GM18519 (cell line): ENCODE measurements around the gene HLA-DPB1.

Source experiments
- ATAC-seq: cut with Tn5 transposase; IDR thresholded peaks from one replicate; pipeline ENCODE4 v1.9.1; 2021; ENCODE audit warnings: mild to moderate bottlenecking, moderate library complexity; ENCODE audit not compliant: unreplicated experiment, low FRiP score

Gene HLA-DPB1

DNA sequence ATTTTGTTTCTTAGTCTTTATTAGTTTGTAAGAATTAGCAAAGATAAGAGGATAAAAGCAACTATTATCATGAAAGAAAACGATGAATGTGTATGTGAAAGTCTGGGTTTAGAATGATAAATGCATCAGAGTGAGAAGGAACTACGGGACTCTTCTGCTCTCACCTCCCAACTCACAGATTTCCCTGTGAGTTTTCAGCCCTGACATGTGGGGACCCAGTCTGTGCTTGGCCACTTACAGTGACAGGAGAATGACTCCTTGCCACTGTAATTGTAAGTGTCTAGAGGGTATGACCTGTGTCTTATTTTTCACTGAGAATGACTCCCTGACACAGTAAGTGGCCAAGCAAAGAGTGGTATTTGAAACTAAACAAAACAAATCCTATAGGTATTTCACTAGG, 4.9 kb upstream of the HLA-DPB1 start:
- ATAC-seq = no peak

DNA sequence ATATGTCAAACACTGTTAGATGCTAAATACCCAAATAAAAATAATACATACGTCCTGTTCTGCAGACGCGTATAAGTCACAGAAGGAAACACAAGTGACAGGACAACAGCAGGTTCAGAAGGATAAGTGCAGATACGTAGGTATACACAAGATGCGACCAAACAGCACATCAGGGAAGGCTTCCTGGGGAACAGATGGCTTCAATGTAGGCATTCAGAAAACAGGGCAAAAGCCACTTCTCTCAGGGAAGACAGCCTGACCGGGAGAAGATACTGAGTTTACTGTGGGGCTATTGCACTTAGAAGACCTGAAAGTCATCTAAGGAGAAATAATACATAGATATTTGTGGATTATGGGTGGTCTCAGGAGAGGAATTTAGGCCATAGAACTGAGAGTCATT, 4.2 kb upstream of the HLA-DPB1 start:
- ATAC-seq = no peak

DNA sequence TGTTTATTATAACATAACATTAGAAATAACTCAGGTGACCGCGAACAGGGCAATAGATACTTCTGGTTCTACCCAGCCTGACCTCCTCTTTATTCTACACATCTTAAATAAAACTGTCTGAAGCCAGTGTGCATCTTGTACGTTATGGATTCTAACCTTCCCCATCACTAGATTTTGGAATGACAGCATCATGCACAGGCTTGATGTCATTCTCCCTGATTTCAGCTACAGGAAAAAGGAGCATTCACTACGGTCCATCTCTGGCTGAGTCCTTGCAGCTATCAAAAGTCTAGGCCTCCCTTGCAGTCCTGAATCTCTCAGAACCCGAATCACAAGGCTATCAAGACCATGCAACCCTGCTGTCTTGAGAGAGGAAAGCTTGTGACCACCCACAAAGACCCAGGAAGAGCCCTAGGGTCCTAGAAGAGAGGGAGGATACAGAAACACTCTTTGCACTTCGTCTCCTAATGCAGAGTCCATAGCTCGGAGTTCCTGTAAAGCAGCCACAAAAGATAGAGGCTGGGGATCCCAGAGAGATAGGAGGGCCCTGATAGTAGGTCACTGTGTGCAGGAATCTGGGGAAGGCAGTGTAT, 3.2 kb upstream of the HLA-DPB1 start:
- no peak for ATAC-seq

DNA sequence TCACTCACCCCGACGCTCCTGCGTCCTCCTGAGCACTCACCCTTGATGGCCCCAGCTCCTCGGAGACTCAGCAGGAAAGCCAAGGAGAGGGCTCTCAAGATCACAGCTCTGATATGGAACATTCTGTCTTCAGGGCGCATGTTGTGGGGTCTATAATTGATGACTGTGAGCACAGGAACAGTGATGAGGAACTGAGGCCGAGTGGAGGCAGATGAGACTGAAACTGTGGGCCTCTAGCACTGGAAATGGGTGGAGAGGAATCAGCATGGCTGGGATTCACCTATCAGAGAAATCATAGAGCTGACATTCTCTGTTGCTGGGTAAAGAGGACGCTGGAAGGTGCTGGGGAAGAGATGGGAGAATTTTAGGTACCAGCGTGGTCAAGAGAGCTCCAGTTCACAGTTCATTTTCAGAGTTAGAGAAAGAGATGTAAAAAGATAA, 2.3 kb upstream of the HLA-DPB1 start, which contains the start of gene HLA-DPA1:
Gene HLA-DPA1, minus strand, starts transcription at position 219 of the 441 bp plus-strand sequence.
- ATAC-seq = peak; percentile 54

DNA sequence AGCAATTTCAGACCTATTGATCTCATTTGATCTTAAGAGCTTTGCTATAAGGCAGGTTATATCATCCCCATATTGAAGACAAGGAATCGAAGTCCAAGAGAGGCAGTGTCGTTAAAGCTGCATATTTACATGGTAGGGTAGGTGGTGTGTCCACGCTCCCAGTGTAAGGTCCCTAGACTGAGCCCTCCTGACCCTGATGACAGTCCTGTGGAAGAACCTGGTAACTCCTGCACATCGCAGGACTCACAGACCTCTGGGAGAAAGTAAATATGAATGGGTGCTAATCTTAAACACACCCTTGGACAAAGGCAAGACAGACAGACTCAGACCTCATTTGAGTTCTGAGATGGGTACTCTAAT, 602 bp upstream of the HLA-DPB1 start:
- peak; percentile 5 for ATAC-seq

DNA sequence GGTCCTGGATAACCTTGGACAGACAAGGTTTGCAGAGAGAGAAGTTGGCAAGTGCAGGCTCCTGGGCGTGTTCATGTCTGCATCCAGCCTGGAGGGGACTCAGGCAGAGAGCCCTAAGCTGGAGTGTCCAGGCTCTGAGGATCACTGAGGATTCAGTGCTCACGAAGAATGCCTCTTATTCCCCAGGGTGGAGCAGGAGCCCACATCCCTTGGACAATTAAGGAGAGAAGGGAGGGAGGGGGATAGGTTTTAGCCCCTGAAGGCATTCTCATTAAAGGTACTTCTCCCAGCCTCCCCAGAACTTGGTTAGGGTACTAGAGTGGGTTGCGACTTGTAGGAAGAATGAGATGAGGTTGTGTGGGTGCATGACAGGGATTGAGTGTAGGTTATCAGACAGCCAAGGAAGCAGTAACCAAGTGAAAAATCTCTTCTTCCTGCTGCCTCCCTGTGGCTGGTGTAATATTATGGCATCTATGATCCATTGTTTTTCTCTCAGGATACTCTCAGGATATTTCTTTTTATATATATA, 680 bp downstream of the HLA-DPB1 start:
- ATAC-seq = no peak

DNA sequence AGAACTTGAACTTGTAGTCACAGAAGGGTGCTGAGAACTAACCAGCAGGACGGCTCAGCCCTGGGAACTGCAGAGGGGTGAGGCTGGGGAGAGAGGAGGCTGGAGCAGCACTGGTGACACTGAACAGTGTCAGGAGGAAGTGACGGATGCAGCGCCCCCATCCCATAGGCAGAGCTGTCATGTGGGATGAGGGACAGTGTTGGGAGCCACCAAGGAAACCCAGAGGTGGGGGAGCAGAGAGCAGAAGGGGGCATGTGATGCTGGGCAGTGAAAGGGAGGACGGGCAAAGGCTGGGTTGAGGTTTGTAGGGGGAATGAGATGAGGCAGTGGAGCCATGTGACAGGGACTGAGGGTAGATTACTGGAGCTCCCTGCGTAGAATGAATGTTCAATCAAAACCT, 2.1 kb downstream of the HLA-DPB1 start:
- ATAC-seq = no peak

DNA sequence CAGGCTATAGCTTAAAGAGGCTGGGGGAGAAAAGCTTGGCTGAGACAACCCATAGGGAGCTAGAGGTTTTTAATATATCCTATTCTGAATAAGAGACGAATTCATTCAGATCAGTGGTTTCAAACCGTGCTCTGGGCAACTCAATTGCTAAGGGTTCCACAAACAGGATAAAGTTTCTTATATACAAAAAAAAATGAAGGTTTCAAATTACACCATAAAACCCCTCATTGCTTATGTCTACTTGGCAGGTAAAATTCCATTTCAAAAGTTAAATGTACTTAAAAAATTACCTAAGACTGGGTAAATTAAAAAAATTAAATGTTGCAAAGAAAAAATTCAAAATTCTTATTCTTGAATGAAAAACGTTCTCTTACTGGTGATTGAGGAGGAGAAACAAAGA, 2.7 kb downstream of the HLA-DPB1 start:
- ATAC-seq = no peak

DNA sequence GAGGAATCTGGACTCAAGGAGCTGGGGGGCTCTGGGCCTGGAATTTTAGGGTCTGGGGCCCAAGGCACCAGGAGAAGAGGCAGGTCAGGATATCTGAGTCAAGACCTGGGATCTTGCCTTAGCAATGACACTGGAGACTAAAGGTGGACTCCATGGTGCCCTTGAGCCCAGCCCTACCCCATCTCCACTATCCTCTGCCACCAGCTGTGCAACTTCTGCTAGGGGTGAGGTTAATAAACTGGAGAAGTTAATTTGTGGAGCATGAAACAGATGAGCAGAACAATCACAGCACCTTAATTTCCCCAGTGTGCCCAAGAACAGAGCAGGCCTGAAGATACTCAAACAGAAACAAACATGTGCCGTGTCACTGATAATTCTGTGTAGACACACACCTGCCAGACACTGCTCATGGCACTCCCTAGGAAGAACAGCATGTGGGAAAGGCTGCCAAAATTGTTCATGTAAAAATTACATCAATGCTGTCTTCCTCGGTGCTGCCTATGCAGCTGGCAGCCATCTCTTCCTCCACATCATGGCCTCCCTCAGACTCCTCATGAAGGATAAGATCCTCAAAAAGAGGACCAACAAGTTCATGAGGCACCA, 3.2 kb downstream of the HLA-DPB1 start:
- no peak for ATAC-seq

DNA sequence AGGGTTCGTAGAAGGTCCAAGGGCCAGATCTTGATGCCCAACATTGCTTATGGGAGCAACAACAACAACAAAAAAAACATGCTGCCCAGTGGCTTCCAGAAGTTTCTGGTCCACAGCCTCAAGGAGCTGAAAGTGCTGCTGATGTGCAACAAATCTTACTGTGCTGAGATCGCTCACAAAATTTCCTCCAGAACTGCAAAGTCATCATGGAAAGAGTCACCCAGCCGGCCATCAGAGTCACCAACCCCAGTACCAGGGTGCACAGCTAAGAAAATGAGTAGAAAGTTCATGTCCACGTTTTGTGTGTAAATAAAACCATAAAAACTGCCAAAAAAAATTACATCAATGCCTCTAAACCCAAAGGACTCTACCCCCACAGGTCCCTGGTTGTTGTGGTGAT, 3.8 kb downstream of the HLA-DPB1 start:
- ATAC-seq = no peak

DNA sequence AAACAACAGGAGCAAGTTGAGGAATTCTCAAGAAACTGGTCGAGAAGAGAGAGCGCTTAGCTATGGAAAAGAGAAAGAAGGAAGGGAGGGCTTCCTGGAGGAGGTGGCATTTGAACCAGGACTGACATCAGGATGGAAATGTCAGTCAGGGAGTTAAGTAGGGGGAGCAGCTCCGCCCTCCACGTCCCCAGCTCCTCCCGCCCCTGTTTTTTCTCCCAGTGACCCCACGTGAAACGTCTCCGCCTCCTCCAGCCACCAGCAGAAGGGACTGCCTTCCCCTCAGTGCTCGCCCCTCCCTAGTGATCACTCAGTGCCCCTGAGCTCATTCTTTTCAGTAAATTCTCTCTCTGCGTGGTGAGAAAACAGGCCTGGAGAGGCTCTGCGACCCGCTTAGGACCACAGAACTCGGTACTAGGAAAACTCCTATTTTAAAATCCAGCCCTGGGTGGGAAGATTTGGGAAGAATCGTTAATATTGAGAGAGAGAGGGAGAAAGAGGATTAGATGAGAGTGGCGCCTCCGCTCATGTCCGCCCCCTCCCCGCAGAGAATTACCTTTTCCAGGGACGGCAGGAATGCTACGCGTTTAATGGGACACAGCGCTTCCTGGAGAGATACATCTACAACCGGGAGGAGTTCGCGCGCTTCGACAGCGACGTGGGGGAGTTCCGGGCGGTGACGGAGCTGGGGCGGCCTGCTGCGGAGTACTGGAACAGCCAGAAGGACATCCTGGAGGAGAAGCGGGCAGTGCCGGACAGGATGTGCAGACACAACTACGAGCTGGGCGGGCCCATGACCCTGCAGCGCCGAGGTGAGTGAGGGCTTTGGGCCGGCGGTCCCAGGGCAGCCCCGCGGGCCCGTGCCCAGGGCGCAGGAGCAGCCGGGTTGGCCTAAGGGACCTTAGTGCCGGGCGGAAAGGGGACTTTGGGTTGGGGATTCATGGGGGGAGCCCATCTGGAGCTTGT, 4.6 kb downstream of the HLA-DPB1 start:
- ATAC-seq = no peak

DNA sequence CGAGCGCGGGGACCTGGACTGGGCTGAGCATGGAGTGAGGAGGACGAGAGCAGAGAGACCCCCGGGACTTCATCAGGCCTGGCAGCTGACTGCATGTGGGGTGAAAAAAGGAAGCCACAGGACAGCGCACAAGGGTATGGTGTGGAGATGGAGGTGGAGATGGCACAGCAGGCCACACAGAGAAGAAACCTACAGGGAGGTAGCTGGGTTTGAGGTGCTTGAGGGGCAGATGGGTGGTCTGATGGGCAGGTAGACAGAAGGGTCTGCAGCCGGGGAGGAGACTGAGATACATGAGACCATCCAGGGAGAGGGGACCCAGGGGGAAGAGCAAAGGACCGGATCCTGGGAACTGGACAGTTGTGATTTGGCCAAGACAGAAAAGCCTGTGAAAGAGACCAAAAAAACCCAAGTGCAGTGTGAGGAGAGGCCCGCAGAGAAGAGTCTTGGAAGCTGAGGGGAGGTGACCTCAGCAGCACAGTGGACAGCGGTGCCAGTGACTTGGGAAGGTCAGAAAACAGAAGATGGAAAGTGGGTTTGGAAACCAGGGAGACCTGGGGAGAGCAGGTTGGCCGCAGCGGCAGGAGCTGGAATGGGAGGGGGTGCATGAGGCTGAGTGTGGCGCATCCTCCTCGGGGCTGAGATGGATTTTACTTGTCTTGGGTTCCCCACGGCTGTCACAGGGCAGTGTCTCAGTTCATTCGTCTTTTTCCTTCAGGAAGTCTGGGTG, 5.5 kb downstream of the HLA-DPB1 start:
- ATAC-seq = no peak

DNA sequence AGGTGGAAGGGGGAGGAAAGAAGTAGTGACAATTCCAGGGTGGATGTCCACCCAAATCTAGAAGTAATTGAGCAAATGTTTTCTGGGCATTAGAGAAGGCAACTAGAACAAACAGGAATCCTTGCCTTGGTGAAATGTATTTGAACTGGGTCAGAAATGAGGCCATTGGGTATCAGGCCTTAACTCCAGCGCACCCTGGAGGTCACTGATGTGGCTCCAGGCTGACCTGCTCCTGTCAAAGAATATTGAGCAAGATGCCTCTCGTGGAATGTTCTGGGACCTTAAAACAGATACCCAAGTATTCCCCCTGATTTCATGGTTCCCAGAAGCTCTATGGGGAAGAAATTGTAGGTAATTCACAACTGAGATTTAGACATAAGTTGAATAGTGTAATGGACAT, 6.9 kb downstream of the HLA-DPB1 start:
- no peak for ATAC-seq

DNA sequence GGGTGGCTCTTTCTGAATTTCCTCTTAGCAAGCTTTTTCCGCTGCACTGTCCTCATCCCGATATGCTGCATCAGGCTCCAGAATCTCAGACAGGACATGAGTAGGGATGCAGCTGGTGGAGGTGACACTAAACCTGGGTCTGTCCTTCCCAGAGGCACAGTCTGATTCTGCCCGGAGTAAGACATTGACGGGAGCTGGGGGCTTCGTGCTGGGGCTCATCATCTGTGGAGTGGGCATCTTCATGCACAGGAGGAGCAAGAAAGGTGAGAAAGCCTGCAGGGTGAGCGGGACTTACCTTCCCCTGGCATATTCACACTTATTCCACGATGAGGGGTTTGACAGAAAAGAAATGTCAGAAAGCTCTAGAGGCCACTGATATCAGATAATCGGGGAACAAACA, 9.8 kb downstream of the HLA-DPB1 start:
- no peak for ATAC-seq

DNA sequence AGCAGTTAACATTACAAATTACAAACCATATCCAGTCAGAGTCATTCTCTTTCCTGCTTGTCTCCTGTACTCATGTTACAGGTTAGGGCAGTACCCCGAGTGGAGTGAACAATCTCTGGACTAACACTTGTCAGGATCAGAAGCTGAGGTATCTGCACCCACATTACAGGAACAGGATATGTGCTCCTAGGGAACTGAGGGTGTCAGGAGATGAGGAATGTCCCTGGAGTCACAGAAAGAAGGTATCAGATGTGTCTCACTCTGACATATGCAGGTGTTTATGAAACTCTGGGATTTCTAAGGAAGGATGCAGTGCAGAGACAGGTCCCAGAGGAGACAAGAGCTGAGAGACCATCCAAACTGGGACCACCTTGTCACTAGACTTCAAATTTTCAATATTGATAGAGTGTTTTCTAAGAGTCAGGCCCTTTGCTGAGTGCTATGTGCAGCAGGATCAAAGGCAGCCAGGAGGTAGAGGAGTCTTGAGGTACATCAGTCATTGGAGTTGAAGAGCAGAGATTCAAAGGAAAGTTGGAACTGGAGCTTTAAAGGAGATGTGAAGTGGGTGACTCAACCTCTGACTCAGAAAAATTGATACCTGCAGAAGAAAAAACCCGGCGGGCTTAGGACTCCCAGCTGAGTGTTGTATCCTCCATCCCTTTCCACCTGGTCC, 12.6 kb downstream of the HLA-DPB1 start:
- no peak for ATAC-seq

DNA sequence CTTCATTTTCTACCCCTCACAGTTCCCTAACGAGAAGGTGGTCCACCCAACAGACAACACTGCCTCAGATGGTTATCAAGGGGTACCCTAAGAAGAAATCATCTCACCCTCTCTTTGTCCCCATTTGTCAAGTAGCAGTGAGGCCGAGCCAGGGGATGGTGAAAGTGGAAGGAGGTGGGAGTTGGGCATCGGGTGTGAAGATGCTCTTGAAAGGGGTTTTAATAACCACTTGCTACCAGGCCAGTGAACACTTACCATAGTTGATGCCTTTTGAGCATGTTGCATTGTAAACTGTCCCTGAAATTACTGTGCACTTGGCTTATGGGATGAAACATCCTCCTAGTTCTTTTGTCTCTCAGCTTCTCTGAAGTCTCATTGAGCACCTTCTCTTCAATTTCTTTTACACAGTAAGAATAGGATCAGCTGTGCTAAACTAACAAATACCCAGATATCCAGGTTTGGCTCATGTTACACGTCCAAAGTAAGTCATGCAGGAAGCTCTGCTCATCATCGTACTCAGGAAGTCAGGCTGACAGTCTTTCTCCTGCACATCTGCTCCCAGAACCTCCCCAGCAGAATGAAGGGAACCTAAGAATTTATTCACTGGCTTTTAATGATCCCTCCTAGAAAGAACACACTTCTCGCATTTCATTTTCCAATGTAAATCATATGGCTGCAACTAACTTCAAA, 13.3 kb downstream of the HLA-DPB1 start:
- ATAC-seq = no peak

DNA sequence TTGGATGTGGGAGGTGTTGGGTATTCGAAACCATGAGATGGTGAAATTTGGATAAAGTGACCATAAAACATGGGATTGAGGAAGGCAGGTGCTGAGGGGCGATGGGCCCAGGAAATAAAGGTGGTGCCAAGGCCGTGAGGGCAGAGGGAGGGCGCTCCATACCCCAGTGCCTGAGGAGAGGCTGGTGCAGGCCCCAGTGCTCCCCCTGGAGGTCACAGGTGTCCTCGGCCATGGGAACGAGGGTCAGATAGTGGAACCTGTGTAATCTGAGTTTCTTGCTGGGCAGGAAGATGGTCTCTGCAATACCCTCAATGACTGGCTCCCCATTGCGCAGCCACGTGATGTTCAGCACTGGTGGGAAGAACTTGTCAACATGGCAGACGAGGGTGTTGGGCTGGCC, 16.2 kb downstream of the HLA-DPB1 start:
- no peak for ATAC-seq

DNA sequence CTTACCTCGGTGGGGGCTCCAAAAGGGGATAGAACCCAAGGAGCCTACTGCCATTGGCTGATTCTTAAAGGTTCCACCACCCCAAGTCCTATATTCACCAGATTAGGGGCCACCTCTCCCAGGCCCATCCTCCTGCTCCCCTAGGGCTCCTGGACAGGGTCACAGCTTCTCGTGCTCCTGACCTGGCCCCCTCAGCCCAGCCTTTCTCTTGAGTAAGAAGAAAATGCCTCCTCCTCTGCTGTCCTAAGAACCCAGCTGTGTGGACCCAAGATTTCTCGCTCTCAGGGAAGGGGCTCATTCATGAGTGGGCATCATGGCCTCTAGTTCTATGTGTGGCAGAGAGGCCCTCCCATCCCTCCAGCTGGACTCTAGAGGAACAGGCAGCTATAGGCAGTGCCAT, 16.6 kb downstream of the HLA-DPB1 start:
- ATAC-seq = no peak

DNA sequence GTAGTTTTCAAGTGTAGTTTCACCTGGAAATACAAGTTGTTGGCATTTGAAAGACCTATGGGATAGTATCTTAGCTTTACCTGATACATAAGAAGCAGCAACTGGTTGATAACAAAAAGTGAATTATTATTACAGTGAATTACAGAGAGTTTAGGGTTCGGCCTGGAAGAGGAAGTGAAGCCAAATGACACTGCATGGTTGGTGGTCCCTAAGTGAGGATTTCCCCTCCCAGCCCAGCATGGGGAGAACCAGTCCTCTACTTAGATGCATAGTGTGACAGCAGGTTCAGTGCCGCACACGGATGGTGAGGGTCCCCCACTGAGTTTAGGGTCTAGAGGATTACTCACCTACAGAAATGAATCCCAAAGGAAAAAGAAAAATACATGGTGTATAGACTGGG, 18.1 kb downstream of the HLA-DPB1 start:
- ATAC-seq = no peak

DNA sequence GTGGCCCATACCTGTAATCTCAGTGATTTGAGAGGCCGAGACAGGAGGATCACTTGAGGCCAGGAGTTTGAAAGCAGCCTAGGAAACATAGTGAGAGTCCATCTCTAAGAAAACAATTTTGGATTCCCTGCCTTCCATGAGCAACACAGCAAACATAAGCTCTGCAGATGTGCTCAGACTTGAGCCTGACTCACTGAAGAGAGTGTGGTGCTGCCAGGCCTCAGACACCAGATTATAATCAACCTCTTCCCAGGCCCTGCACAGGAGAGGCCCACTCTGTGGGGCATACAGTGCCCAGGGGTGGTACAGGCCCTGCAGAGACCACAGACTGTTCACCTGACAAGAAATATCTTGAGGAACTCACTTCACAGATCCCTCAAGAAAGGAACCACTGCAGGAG, 19.9 kb downstream of the HLA-DPB1 start:
- no peak for ATAC-seq
